Ovary (tissue), 10 donors: Measurements from ENCODE around the gene ACKR4. TPM values are rescaled to one million over a fixed set of nuclear protein-coding genes. Genes with fewer than 3 reads are reported as not detected.

ENCODE experiments used
- DNase-seq, 5 donors: peaks; one replicate each; pipeline ENCODE4 v3.0.0-alpha.2; 2019 to 2020
- H3K27ac ChIP-seq, 2 donors: fragments of 200-600 bp; one replicate each; pipeline versions ENCODE4 v1.5.1 to v1.8.0; 2019 to 2022
- H3K27me3 ChIP-seq: fragments of 200-600 bp; one replicate; pipeline ENCODE4 v1.8.0; 2022
- H3K36me3 ChIP-seq: fragments of 200-600 bp; sonication (generic); one replicate; pipeline ENCODE4 v1.5.1; 2019
- H3K4me1 ChIP-seq: one replicate; pipeline ENCODE4 v1.8.1; 2013; ENCODE audit warnings: mild to moderate bottlenecking, moderate library complexity; ENCODE audit not compliant: insufficient read depth
- H3K4me3 ChIP-seq: fragments of 200-600 bp; sonication (generic); one replicate; pipeline ENCODE4 v1.5.1; 2017
- H3K9me3 ChIP-seq, 2 donors: fragments of 200-600 bp in 1 of 2; sonication (generic) in 1 of 2; one replicate each; pipeline versions ENCODE4 v1.5.1 to v1.8.1; 2013 to 2019; ENCODE audit warnings: mild to moderate bottlenecking in 1 of 2, moderate library complexity in 1 of 2
- EP300 ChIP-seq: sonication (generic); formaldehyde crosslinking; IDR thresholded peaks from one replicate; pipeline ENCODE4 v1.6.1; 2017; ENCODE audit warnings: antibody characterized with exemption
- POLR2A ChIP-seq: fragments of 450-650 bp; IDR thresholded peaks from one replicate; pipeline ENCODE4 v1.6.1; 2017; ENCODE audit warnings: antibody characterized with exemption, mild to moderate bottlenecking, moderate library complexity
- WGBS, 3 donors: extraction: QIAGEN DNeasy Blood & Tissue Kit in 1 of 3; methylation state at CpG; one replicate each; pipeline versions ENCODE4 v1.1.5 to v1.1.7; 2013 to 2017; 5-methylcytosine and 5-hydroxymethylcytosine counted together
- intact Hi-C, 4 donors: fragments of 100-400 bp; cut with DNase I; formaldehyde crosslinking; loops; one replicate each; pipeline versions ENCODE4 v1.11.0 to v1.15.1; 2022 to 2023
- long read RNA-seq, 3 donors: library from polyadenylated mRNA in 2 of 3; unstranded in 2 of 3; transcript quantifications; one replicate each; pipeline ENCODE4 v2.0.0 and lab custom pipeline, GENCODE V29; 2021 to 2026
- polyA plus RNA-seq, 2 donors: library from polyadenylated mRNA; stranded (reverse); fragments of 200-250 nt in 1 of 2; fragments of 350-450 nt in 1 of 2; fragmentation: Illumina TruSeq in 1 of 2; extraction: RNeasy Lipid Tissue Mini Kit (QIAGEN cat#74804) in 1 of 2; gene quantifications; one replicate each; pipeline ENCODE4 v1.2.3, GENCODE V29; 2013 to 2014
- total RNA-seq, 7 donors: library from RNA; depleted of rRNA in 2 of 7; stranded (reverse); fragments of >200 nt in 2 of 7; fragmentation: NEBNext Ultra II Directional in 3 of 7; extraction: Animal tissue kit (Norgen Biotek cat#: 25700) in 3 of 7; gene quantifications; one replicate each; pipeline versions ENCODE4 v1.1.0 to v1.2.4, GENCODE V29; 2016 to 2023
- TF ChIP-seq, protein P1 (sequence below), 3 donors: fragments of 450-650 bp in 2 of 3; fragments of 200-600 bp in 1 of 3; IDR thresholded peaks; one replicate each; pipeline versions ENCODE4 v1.5.1 to v1.8.0; 2016 to 2022; ENCODE audit warnings: antibody characterized with exemption in 3 of 3, mild to moderate bottlenecking in 1 of 3
- donor health status: DM: no; HTN: no; CAD: no; lungs with moderate emphysema.
- donor health status: DM: no; HTN: no; CAD: no.
- donor health status: Bipolar disorder and iron deficiency.
- donor health status: DM: yes; HTN: yes; CAD: no.
- donor health status: DM: no; HTN: no; CAD: no.
- donor health status: DM: yes; HTN: yes; CAD: no.

The ACKR4 gene
- total RNA-seq (1 to 10 TPM in 2 of 7 donors, under 1 TPM in 5; 0.17 to 1.1 (median 0.28) TPM), polyA plus RNA-seq (1 to 10 TPM in 1 of 2 donors, under 1 TPM in 1; 0.30 to 5.4 TPM)
- long read RNA-seq, donor 1, partial matches to known transcripts = 0 of 2 reads
- long read RNA-seq, donor 1, other reads (novel, unspliced or antisense) = 1 of 2 reads
- long read RNA-seq, donor 2 = 0 reads
- long read RNA-seq, donor 3, partial matches to known transcripts = 0 of 1 reads
- long read RNA-seq, donor 3, other reads (novel, unspliced or antisense) = 1 of 1 reads

DNA sequence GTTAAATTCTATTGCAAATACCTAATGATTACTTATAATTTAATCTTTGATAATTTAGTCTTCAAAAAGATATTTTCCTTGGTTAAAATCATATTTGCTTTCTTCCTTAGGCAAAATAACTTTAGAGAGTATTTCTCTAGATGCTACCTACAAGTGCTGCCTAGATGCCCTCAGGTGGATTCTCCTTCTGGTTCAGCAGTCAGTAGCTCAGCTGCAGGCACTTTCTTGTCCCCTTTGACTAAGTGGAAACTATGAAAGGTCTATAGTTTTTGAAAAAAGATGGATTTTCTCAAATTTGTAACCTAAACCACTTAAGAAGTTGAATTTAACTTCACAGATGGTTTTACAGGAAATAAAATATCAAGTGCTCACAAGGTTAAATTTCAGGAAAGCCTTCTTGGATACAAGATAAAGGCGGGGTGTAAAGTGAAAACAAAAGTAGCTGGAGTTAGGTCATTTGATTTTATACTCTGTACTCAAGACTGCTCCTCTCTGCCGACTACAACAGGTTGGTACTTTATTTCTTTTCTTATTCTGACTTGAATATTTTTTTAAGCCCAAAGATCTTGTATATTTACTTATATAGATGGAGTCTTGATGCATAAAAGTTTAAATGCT lies at the start of gene ACKR4:
ACKR4 (plus strand) TSS at position 455 of the 618 bp plus-strand sequence. CDS start 3,128 bp downstream, outside the sequence.
- Histone ChIP-seq H3K36me3 (no peaks in the 10 kb centered on the region), H3K4me1 (no peaks in the 10 kb centered on the region), H3K9me3 (no peaks in the 10 kb centered on the region), H3K27ac (no peak within 1 kb of the TSS), H3K4me3 (peak within 1 kb of the TSS; percentile 19), H3K27me3 (no peaks in the 10 kb centered on the region)
- intact Hi-C loops = no loop called here
- DNase-seq = no peak
- no peak for TF ChIP-seq EP300
- no peak for TF ChIP-seq POLR2A
- TF ChIP-seq, protein P1, sequence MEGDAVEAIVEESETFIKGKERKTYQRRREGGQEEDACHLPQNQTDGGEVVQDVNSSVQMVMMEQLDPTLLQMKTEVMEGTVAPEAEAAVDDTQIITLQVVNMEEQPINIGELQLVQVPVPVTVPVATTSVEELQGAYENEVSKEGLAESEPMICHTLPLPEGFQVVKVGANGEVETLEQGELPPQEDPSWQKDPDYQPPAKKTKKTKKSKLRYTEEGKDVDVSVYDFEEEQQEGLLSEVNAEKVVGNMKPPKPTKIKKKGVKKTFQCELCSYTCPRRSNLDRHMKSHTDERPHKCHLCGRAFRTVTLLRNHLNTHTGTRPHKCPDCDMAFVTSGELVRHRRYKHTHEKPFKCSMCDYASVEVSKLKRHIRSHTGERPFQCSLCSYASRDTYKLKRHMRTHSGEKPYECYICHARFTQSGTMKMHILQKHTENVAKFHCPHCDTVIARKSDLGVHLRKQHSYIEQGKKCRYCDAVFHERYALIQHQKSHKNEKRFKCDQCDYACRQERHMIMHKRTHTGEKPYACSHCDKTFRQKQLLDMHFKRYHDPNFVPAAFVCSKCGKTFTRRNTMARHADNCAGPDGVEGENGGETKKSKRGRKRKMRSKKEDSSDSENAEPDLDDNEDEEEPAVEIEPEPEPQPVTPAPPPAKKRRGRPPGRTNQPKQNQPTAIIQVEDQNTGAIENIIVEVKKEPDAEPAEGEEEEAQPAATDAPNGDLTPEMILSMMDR (IDR thresholded peaks at IDR 0.05) = no peak
- 6 to 12% (median 8%) methylated on average over 2 of the region's 2 CpGs for WGBS, 3 donors

- no peak for TF ChIP-seq EP300
- TF ChIP-seq, protein P1 (IDR thresholded peaks at IDR 0.05) = no peak
- no peak for TF ChIP-seq POLR2A
- no peaks in the 10 kb centered on the region for H3K9me3 ChIP-seq
- WGBS, 3 donors = 94 to 98% (median 95%) methylated on average over 8 of the region's 8 CpGs
- peaks cover 11% of the 10 kb centered on the region for H3K4me1 ChIP-seq
- no peak overlapping the region for H3K4me3 ChIP-seq
- H3K36me3 ChIP-seq = no peaks in the 10 kb centered on the region
- no peak overlapping the region for H3K27ac ChIP-seq
- H3K27me3 ChIP-seq = no peaks in the 10 kb centered on the region
- DNase-seq = no peak
- intact Hi-C loops = no loop called here
Measured at GRCh38 chr3:132549169-132549568, 47.9 kb upstream of the ACKR4 start.

DNA sequence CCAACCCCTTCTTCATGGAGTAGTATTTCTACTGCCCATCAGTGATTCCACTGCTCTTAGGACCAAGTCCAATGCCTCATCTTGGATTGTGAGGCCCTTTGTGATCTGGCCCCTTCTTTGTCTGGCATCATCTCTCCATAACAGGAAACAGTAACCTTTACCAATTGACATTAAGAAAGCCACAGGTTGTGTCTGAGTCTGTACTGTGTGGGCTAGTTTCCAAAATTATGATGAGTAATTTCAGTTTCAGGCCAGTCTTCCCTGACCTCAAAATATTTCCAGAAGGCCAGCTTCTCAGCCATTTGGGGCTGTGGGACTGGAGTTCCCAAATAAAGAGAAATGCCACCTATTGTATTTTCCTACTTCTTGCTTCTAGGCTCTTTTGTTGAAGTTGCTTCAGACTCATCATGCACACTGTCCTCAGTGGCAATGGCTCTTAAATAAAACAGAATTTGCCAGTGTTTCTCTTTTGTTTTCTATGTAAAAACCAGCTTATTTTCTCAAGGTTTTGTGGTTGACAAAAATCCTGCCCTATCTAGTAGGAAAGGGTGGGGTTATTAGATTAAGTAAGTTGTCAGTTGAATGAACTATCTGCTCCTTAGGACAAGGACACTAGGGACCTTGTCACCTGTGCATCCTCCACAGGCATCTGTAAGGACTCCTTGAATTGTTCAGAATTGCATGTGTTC lies 47.0 kb upstream of the ACKR4 start:
- intact Hi-C loops = no loop called here
- DNase-seq = no peak
- Histone ChIP-seq H3K4me3 (no peak overlapping the region), H3K4me1 (peaks cover 17% of the 10 kb centered on the region), H3K27ac (peak overlapping the region in 1 of 2 donors; percentile 35), H3K27me3 (no peaks in the 10 kb centered on the region), H3K9me3 (no peaks in the 10 kb centered on the region), H3K36me3 (no peaks in the 10 kb centered on the region)
- TF ChIP-seq, protein P1 (IDR thresholded peaks at IDR 0.05) = no peak

DNA sequence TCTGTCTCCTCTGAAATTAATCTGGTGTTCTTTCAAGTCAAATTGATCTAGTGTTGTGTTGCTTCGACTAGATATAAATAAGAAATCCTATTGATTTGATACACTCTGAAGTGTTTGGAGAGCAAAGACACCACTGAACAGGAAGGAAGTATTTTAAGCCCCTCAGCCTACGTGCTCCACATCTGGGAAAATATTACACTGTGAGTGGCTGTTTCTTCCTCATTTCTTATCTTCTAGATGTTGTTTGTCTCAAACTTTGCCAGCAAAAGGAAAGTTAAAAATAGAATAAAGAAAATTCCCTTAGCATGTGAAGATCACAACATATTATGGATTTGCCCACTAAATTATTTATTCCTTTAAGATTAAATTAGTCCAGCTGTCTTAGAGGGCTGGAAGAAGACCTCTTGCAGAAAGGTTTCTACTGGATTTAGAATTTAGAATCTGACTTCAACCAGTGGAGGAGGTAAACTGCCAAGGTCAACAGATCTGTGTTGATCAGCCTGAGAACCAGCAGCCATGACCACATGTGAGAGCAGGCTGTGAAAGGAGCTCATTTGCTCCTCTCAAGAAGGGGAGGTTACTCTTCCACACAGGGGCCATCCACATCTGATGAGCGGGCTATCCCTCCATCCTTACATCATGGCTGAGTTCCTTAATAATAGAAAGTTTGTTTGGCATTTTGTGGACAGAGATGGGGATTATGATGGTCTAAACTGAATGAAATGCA lies 46.3 kb upstream of the ACKR4 start:
- peak overlapping the region in 1 of 2 donors; percentile 35 for H3K27ac ChIP-seq
- intact Hi-C loops = no loop called here
- peaks cover 17% of the 10 kb centered on the region for H3K4me1 ChIP-seq
- TF ChIP-seq EP300 = no peak
- TF ChIP-seq, protein P1 (IDR thresholded peaks at IDR 0.05) = no peak
- no peak for TF ChIP-seq POLR2A
- no peaks in the 10 kb centered on the region for H3K9me3 ChIP-seq
- no peak for DNase-seq
- H3K36me3 ChIP-seq = no peaks in the 10 kb centered on the region
- WGBS, 3 donors = 30 to 36% (median 30%) methylated on average over 3 of the region's 3 CpGs
- H3K4me3 ChIP-seq = no peak overlapping the region
- no peaks in the 10 kb centered on the region for H3K27me3 ChIP-seq
